Endothelial cell of umbilical vein (primary cell): ENCODE data around the gene XRCC4.

Experiments used
- CTCF ChIP-seq, 2 donors: IDR thresholded peaks; 1 replicate in 1 of 2; 2 replicates in 1 of 2; pipeline ENCODE4 v1.5.1; 2011; ENCODE audit warnings: low read length in 2 of 2, mild to moderate bottlenecking in 2 of 2, moderate library complexity in 2 of 2, control low read depth in 1 of 2, inconsistent platforms in 1 of 2, low read depth in 1 of 2; ENCODE audit not compliant: insufficient read depth in 1 of 2; ENCODE audit errors: extremely low read depth in 1 of 2
- EZH2 ChIP-seq: IDR thresholded peaks from 2 replicates; pipeline ENCODE4 v1.6.1; 2012; ENCODE audit warnings: borderline replicate concordance, low read depth, mild to moderate bottlenecking, moderate library complexity, low read length, inconsistent platforms; ENCODE audit not compliant: severe bottlenecking
- FOS ChIP-seq: IDR thresholded peaks from 2 replicates; pipeline ENCODE4 v1.6.1; 2011; ENCODE audit warnings: mild to moderate bottlenecking, low read length, moderate library complexity, borderline replicate concordance; ENCODE audit not compliant: insufficient read depth
- GATA2 ChIP-seq: IDR thresholded peaks from 2 replicates; pipeline ENCODE4 v1.7.0; 2011; ENCODE audit warnings: low read depth, mild to moderate bottlenecking, moderate library complexity, mixed read lengths, low read length; ENCODE audit not compliant: insufficient read length, insufficient read depth
- JUN ChIP-seq: IDR thresholded peaks from 2 replicates; pipeline ENCODE4 v1.6.1; 2011; ENCODE audit warnings: borderline replicate concordance, low read depth; ENCODE audit not compliant: insufficient read length, insufficient read depth
- MAX ChIP-seq: IDR thresholded peaks from 2 replicates; pipeline ENCODE4 v1.6.1; 2011; ENCODE audit not compliant: insufficient read depth, insufficient read length
- MYC ChIP-seq: IDR thresholded peaks from one replicate; pipeline ENCODE4 v1.6.1; 2011; ENCODE audit warnings: mild to moderate bottlenecking, low read depth, low read length
- POLR2A ChIP-seq: IDR thresholded peaks from 2 replicates; pipeline ENCODE4 v1.6.1; 2012; ENCODE audit warnings: low read depth, mild to moderate bottlenecking, control low read depth, low read length
- POLR2AphosphoS5 ChIP-seq: IDR thresholded peaks from 2 replicates; pipeline ENCODE4 v1.6.1; 2012; ENCODE audit warnings: low read depth, mild to moderate bottlenecking, control low read depth, low read length, moderate library complexity; ENCODE audit not compliant: insufficient read depth

GRCh38 chr5:83312663-83313062 lies 235.3 kb downstream of the XRCC4 start:
- TF ChIP-seq CTCF (IDR thresholded peaks at IDR 0.05; ENCODE audit: extremely low read depth in 1 of 2, insufficient read depth in 1 of 2, low read depth in 1 of 2, low read length in 2 of 2) (no peak), POLR2A (no peak), POLR2AphosphoS5 (no peak), MAX (no peak), MYC (no peak), JUN (no peak), EZH2 (no peak), FOS (no peak), GATA2 (no peak)
